AML-193 (cell line): ENCODE results near the gene GRK5.
A peak's percentile ranks its signal among the peaks of the same experiment; 100 is the strongest.

Experiments used
- DNase-seq, 2 experiments: peaks; one replicate each; lab custom pipeline; 2025; lab: John Stamatoyannopoulos, UW

Gene GRK5

GRCh38 chr10:119198438-119198837 is 8.9 kb upstream of the GRK5 start:
- peak in 1 of 2 experiments; percentile 41 for DNase-seq

DNA sequence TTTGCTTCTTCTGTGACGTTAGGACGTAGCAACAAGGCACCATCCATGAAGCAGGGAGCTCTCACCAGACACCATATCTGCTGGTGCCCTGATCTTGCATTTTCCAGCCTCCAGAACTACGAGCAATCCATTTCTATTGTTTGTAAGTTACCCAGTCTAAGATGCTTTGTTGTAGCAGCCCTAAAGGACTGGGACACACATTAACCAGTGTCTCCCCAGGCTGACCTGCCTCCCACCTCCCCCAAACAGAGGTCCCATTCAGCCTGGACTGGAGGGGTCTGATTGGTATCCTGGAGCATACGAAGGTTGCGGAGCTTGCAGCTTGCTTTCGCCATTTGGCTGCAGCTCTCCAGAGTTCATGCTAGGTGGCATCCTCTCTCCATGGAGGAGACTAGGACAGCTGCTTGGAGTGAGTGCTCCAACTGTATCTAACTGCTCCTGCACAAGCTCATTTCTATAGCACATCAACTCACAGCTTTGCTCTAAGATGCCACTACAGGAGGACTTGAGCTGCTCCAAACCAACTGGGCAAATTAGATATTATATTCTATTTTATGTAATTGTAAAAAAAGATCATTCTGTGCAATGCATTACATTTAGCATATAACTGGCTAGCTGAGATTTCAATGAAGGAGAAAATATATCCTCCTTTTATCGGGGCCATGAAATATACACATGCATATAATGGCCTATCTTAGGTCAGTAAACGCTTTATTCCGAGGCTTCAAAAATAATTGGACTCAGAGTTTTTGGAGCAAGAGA is 8.0 kb upstream of the GRK5 start:
- DNase-seq = peak; percentile 53 to 55

- no peak for DNase-seq
Measured at GRCh38 chr10:119201233-119201632, 6.1 kb upstream of the GRK5 start.

DNA sequence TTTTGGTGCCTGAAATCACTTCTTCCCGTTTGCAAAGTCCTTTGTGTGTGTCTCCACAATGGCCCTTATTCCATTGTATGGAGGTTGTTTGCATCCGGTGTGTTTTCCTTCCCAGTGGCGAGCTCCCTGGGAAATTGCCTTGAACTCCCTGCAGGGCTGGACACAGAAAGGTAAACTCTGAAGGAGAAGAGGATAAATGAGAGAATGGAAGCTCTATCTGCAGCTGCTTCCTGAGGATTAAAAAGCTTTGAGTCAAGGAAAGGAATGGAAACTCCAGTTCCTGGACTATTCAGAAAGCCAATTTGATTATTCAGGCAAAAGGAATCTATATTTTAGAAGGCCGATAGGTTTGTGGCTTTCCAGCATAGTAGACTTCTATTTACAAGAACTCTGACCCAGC is 4.4 kb upstream of the GRK5 start:
- no peak for DNase-seq

GRCh38 chr10:119205894-119206602 is 1.3 kb upstream of the GRK5 start:
- DNase-seq = peak; percentile 61 to 74

- peak; percentile 33 to 50 for DNase-seq
Measured at GRCh38 chr10:119206603-119207365, 587 bp upstream of the GRK5 start.

GRCh38 chr10:119207713-119208552 is 562 bp downstream of the GRK5 start:
- DNase-seq = no peak

DNA sequence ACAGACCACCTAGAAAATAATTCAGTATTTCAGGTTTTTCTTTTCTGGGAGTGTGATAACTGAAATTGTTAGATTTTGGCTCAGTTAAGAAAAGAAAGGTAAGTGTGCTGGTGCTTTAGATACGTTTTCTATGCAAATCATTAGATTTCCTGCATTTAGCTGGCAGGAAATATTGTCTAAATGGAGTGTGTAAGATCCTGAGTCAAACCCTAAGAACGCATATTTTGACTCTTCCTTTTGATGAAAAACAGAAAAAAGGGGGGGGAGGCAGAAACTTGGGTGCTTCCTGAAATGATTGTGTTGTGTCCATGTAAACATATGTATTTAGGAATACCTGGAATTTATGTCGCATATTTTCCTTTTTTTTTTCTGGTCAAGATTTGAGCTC is 1.2 kb downstream of the GRK5 start:
- DNase-seq = no peak

- DNase-seq = peak; percentile 24 to 30
Measured at GRCh38 chr10:119209035-119209735, 1.8 kb downstream of the GRK5 start.

DNA sequence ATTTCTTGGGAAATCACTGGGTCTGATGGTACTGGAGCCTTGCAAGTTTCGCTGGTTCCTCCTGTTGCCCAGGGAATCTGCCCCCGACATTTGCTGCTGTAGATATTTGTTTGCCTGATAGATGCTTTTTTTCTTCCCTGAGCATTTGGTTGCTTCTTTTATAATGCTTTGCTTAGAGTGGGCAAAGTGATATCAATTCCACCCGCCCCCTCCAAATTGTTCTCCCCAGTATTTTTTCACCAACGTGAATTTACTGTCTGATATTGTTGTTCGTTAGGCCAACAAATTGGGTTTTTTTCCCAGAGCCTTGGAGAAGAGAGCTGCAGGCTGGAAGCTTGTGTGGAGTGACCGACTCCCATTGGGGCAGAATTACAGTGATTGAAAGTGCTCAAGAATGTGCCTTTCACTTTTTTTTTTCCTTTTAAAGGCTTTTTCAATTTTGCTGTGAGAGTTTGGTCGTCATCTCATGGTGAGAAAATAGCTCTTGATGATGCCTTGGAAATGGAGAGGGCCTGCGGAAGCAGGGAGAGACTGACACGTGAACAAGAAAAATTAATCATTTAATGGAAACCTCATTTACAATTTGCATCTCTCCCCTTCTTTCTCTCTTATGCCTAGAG is 2.5 kb downstream of the GRK5 start:
- no peak for DNase-seq

GRCh38 chr10:119210633-119211032 is 3.3 kb downstream of the GRK5 start:
- no peak for DNase-seq

- no peak for DNase-seq
Measured at GRCh38 chr10:119211176-119211575, 3.8 kb downstream of the GRK5 start.

DNA sequence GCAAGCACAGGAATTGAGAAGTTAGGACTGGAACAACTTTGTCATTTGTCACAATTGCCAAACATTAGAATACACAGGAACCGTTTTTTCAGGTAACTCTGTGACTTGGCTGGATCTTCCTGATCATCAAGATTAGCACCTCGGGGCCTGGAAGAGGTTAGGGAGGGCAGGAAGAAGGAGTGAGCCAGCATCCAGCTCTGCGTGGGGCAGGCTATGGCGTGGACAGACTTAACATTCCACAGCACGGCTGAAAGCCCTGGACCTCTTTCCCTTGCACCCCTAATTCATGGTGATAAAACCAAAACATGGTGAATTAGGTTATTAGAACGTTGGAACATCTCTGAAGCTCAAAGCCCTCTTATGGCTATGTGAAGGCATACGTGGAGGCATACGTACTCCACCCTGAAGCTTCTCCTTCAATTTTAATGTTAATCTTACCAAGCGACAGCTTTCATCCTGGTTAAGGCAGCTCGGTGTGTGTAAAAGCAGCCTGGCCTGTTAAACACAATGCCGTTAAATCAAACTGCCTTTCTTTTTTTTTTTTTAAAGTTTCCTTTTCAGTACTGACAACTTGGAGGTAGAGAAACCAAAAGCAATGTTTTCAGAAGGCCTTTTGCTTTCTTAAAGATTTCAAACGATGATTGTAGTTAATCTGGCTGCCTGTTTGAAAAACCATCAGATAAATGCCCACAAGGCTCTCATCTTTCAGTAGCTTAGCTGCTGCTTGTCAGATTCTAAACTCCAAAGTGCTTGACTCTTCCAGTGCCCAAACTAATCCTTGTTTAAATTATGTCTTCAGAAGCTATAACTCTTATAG is 4.5 kb downstream of the GRK5 start:
- no peak for DNase-seq

DNA sequence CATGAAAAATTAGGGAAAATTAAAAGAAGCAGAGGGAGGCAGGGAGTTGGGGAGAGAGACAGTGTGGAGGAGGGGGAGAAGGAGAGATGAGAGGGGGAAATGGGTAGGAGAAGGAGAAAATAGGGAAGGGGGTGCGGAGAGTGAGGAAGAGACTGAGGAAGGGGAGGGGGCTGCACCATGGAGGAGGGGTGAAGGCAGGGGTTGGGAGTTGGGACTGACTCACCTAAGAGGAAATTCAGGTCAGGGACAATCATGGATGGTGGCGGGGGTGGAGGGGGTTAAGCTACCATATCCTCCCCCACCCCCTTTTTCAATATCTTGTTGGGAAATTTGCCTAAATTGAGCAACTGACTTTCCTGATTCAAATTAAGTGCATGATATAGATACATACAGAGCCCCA is 8.0 kb downstream of the GRK5 start:
- no peak for DNase-seq

DNA sequence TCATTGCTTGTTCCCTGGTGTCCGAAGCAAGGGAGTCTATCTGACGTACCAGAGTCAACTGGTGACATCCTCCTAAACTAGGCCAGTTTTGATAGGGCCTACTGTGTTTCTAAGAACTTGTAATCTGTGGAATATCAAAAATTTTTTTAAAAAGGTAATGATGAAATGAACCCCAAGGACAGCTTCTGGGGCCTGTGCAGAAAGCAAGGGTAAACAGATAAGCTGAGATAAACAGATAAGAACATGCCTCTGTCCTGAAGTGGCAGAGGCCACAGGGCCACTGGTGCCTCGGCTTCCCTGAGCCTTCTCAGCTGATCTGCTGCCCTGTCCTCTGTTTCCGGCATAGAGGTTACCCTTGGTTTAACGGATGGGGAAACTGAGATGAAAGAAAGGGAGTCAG is 8.8 kb downstream of the GRK5 start:
- no peak for DNase-seq

- DNase-seq = no peak
Measured at GRCh38 chr10:119217401-119217800, 10.0 kb downstream of the GRK5 start.

GRCh38 chr10:119217991-119218490 is 10.7 kb downstream of the GRK5 start:
- no peak for DNase-seq

- no peak for DNase-seq
Measured at GRCh38 chr10:119219871-119220270, 12.5 kb downstream of the GRK5 start.

DNA sequence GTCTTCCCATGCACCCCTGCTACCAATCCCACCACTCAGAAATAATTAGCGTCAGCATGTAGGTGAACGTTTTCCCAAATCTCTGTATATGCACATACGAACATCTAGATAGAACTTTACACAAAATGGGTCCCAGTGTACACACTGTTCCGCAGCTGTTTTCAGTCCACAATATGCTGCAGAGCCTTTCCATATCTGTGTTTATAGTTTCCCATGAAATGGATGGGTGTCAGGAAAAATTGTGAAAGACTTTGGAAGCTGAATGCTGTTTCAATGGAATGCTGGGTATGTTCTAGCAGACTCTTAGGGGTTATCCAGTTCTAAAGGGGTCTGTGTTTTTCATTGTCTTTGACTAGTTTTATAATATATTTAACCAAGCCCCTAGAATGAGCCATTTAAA is 13.8 kb downstream of the GRK5 start:
- no peak for DNase-seq

GRCh38 chr10:119221666-119222065 is 14.3 kb downstream of the GRK5 start:
- no peak for DNase-seq
